HepG2 (cell line): ENCODE measurements around the gene SLC11A1. TPM values are rescaled to one million over a fixed set of nuclear protein-coding genes. Genes with fewer than 3 reads are reported as not detected.

Source experiments
- CHD2 ChIP-seq: IDR thresholded peaks from 2 replicates; pipeline ENCODE4 v1.6.1; 2011; ENCODE audit warnings: low read depth, low read length, improper control_type of control experiment
- CSRNP2 ChIP-seq: sonication (generic); formaldehyde crosslinking; conservative IDR thresholded peaks from 2 replicates; pipeline ENCODE4 v1.8.0; 2022; ENCODE audit warnings: low read depth, missing genetic modification reagents
- EED ChIP-seq: sonication (generic); formaldehyde crosslinking; IDR thresholded peaks from 2 replicates; pipeline ENCODE4 v1.5.0; 2020; ENCODE audit warnings: mild to moderate bottlenecking, missing genetic modification reagents
- HNRNPL ChIP-seq: fragments of 200-400 bp; formaldehyde crosslinking; IDR thresholded peaks from 2 replicates; pipeline ENCODE4 v1.6.1; 2017; ENCODE audit warnings: mild to moderate bottlenecking, low read depth, low read length
- MEF2D ChIP-seq: sonication (generic); formaldehyde crosslinking; IDR thresholded peaks from 2 replicates; pipeline ENCODE4 v1.5.1; 2020; ENCODE audit warnings: mild to moderate bottlenecking, missing genetic modification reagents
- NCOA5 ChIP-seq: sonication (generic); formaldehyde crosslinking; IDR thresholded peaks from 2 replicates; pipeline ENCODE4 v1.4.0; 2020; ENCODE audit warnings: missing genetic modification reagents
- SRSF4 ChIP-seq: fragments of 200-400 bp; formaldehyde crosslinking; IDR thresholded peaks from one replicate; pipeline ENCODE4 v1.6.1; 2018; ENCODE audit warnings: mild to moderate bottlenecking, low read depth, low read length, moderate library complexity; ENCODE audit not compliant: poor library complexity, severe bottlenecking
- TRIM22 ChIP-seq: fragments of 450-650 bp; IDR thresholded peaks from 2 replicates; pipeline ENCODE4 v1.6.1; 2017
- ZBTB34 ChIP-seq: sonication (generic); formaldehyde crosslinking; IDR thresholded peaks from 2 replicates; pipeline ENCODE4 v1.8.0; 2022; ENCODE audit warnings: mild to moderate bottlenecking, missing genetic modification reagents
- ZFX ChIP-seq: sonication (generic); formaldehyde crosslinking; IDR thresholded peaks from 2 replicates; pipeline ENCODE4 v1.4.0; 2020; ENCODE audit warnings: mild to moderate bottlenecking, low read depth, missing genetic modification reagents, moderate library complexity
- ZHX2 ChIP-seq, 2 experiments: sonication (generic) in 1 of 2; formaldehyde crosslinking in 1 of 2; IDR thresholded peaks; 2 replicates each; pipeline versions ENCODE4 v1.6.1 to v1.9.0; 2014 to 2022; ENCODE audit warnings: antibody characterized with exemption in 1 of 2, borderline replicate concordance in 1 of 2, inconsistent platforms in 1 of 2, low read depth in 1 of 2, missing genetic modification reagents in 1 of 2
- ZMYM3 ChIP-seq: sonication (generic); formaldehyde crosslinking; IDR thresholded peaks from 2 replicates; pipeline ENCODE4 v1.5.1; 2020; ENCODE audit warnings: mild to moderate bottlenecking, missing genetic modification reagents
- ZNF10 ChIP-seq: sonication (generic); formaldehyde crosslinking; IDR thresholded peaks from 2 replicates; pipeline ENCODE4 v1.4.0; 2020; ENCODE audit warnings: mild to moderate bottlenecking, low read depth, missing genetic modification reagents, borderline replicate concordance
- ZNF207 ChIP-seq: fragments of 450-650 bp; IDR thresholded peaks from 2 replicates; pipeline ENCODE4 v1.6.1; 2016; ENCODE audit warnings: antibody characterized with exemption, borderline replicate concordance
- ZNF432 ChIP-seq: sonication (generic); formaldehyde crosslinking; IDR thresholded peaks from 2 replicates; pipeline ENCODE4 v1.5.0; 2020; ENCODE audit warnings: missing genetic modification reagents, mild to moderate bottlenecking, borderline replicate concordance
- polyA plus RNA-seq, 8 experiments: library from polyadenylated mRNA; depleted of rRNA in 3 of 8; stranded (reverse) in 7 of 8; unstranded in 1 of 8; fragments of >200 nt; fragmentation: Illumina TruSeq in 4 of 8; extraction: Trizol in 4 of 8; gene quantifications; 2 replicates each; pipeline versions ENCODE4 v1.2.1 to v1.2.3, GENCODE V29; 2011 to 2016; ENCODE audit warnings: low read depth in 4 of 8, missing spikeins in 1 of 8, mixed read lengths in 1 of 8; ENCODE audit not compliant: insufficient read depth in 1 of 8
- total RNA-seq, 5 experiments: library from RNA; depleted of rRNA; stranded (reverse); fragments of >200 nt; fragmentation: Illumina TruSeq; extraction: Trizol; gene quantifications; 2 replicates each; pipeline ENCODE4 v1.2.3, GENCODE V29; 2016; ENCODE audit warnings: low read depth in 1 of 5

SLC11A1 gene
- total and polyA plus RNA-seq, 2 of the 13 experiments (the other 11 are each of a cell fraction or from before 2014, with no cell fraction given), result 0.33 to 2.3 TPM

GRCh38 chr2:218405746-218406208, 23.7 kb downstream of the SLC11A1 start (continued):
- TF ChIP-seq ZHX2 (IDR thresholded peaks at IDR 0.05; ENCODE audit: low read depth), result no peak
- TF ChIP-seq ZHX2 (CRISPR knock-in tag; IDR thresholded peaks at IDR 0.05; ENCODE audit: borderline replicate concordance), result no peak
- TF ChIP-seq CHD2, result no peak
- peak; percentile 71; the same call in 1 of the 2 replicates for TF ChIP-seq ZFX (CRISPR knock-in tag)
- TF ChIP-seq ZNF432, result no peak
- TF ChIP-seq ZMYM3 (CRISPR knock-in tag), result no peak
- no peak for TF ChIP-seq ZNF10 (CRISPR knock-in tag)
- TF ChIP-seq MEF2D (CRISPR knock-in tag), result peak; percentile 59; the same call in 1 of the 2 replicates
- no peak; the same call in 1 of the 2 replicates for TF ChIP-seq CSRNP2 (CRISPR knock-in tag)
- no peak for TF ChIP-seq TRIM22
- 0 out of 2 replicates have a peak, but pooled peaks have one; percentile 15 for TF ChIP-seq NCOA5 (CRISPR knock-in tag)
- no peak for TF ChIP-seq EED
- TF ChIP-seq SRSF4, result peak; percentile 44
- peak; percentile 83; the same call in 1 of the 2 replicates for TF ChIP-seq ZBTB34 (CRISPR knock-in tag)
- TF ChIP-seq HNRNPL, result 0 out of 2 replicates have a peak, but pooled peaks have one; percentile 15
- TF ChIP-seq ZNF207, result no peak
